ENCODE measurements around the gene NIT2.

The NIT2 gene

DNA sequence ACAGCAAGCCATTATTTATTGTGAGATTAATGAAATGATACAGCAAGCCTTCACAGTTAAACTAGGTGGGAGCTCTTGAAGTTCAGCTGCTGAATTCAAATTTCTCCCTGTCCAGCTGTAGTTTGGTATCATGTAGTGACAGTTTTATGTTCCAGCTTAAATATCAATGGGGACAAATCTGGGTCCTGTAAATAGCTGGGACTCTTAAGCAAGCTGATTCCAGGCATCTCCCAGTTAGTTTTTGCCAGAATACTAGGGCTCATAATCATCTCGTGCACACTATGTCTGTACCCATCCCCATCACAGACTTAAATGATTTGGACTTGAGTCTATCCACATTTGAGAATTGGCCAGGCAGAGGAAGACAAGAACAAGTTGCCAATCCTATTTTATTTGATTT lies 27.9 kb upstream of the NIT2 start:
- DNase-seq (ENCODE audit: low spot score): no peak
- in situ Hi-C loops (cut with MboI; ENCODE audit: low sequenced_read_pairs, unreplicated experiment): no loop called here
- TF ChIP-seq, protein P1, sequence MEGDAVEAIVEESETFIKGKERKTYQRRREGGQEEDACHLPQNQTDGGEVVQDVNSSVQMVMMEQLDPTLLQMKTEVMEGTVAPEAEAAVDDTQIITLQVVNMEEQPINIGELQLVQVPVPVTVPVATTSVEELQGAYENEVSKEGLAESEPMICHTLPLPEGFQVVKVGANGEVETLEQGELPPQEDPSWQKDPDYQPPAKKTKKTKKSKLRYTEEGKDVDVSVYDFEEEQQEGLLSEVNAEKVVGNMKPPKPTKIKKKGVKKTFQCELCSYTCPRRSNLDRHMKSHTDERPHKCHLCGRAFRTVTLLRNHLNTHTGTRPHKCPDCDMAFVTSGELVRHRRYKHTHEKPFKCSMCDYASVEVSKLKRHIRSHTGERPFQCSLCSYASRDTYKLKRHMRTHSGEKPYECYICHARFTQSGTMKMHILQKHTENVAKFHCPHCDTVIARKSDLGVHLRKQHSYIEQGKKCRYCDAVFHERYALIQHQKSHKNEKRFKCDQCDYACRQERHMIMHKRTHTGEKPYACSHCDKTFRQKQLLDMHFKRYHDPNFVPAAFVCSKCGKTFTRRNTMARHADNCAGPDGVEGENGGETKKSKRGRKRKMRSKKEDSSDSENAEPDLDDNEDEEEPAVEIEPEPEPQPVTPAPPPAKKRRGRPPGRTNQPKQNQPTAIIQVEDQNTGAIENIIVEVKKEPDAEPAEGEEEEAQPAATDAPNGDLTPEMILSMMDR (IDR thresholded peaks at IDR 0.05; ENCODE audit: borderline replicate concordance, control extremely low read depth, extremely low read depth, insufficient read depth, missing control alignments): no peak

DNA sequence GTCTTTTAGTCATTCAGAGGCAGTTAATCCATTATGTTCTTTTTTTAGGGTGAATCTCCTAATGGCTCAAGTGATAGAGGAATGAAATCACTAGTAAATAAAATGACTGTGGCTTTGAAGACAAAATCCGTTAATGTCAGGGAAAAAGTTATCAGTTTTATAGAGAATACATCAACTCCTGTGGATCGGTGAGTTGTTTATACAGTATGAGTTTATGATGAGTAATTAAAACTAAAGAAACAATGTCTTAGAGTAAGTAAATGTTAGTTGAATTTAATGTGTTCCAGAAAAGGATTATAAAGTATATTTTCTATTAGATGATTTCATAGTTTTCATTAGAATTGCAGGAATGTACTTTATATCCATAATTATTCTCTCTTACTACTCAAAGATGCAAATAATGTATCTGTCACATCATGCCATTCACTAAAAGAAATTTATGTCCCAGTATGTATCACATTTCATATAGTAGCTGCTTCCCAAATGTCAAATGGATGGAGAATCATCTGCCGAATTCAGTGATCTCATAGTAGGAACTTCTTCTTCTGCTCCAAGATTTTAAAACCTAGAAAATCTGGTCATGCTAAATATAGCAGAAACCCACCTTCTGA lies 24.1 kb upstream of the NIT2 start:
- in situ Hi-C loops (cut with MboI; ENCODE audit: low sequenced_read_pairs, unreplicated experiment): loop anchor here (10.0 kb wide), 1 partner anchor 284 kb away; no protein-coding TSS in a partner anchor
- TF ChIP-seq, protein P1 (IDR thresholded peaks at IDR 0.05; ENCODE audit: borderline replicate concordance, control extremely low read depth, extremely low read depth, insufficient read depth, missing control alignments): no peak
- DNase-seq (ENCODE audit: low spot score): no peak

DNA sequence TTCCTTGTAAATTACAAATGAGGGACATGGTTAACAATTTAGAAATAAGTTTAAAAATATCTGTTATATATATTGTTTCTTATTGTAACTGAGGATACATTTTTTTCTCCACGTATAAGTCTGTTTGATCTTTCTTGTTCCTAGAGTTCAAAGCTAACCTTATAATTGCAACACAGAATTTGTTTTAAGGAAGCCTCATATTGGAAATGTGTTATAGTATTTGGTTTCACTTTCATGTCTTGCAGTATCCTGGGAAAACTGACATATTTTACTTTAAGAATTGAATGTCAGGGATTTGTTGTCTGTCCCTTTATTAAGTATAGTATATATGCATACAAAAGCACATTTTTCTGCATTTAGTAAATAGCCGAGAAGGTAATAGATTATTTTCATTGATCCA lies 23.5 kb upstream of the NIT2 start:
- in situ Hi-C loops (cut with MboI; ENCODE audit: low sequenced_read_pairs, unreplicated experiment): loop anchor here (10.0 kb wide), 1 partner anchor 284 kb away; no protein-coding TSS in a partner anchor

GRCh38 chr3:100316641-100317069 lies 17.9 kb upstream of the NIT2 start:
- in situ Hi-C loops (cut with MboI; ENCODE audit: low sequenced_read_pairs, unreplicated experiment): loop anchor here (10.0 kb wide), 1 partner anchor 278 kb away; no protein-coding TSS in a partner anchor
- DNase-seq (ENCODE audit: low spot score): peak; percentile 41
- TF ChIP-seq, protein P1 (IDR thresholded peaks at IDR 0.05; ENCODE audit: borderline replicate concordance, control extremely low read depth, extremely low read depth, insufficient read depth, missing control alignments): peak; percentile 51

More for the DNA sequence above, 23.5 kb upstream of the NIT2 start:
- TF ChIP-seq, protein P1 (IDR thresholded peaks at IDR 0.05; ENCODE audit: borderline replicate concordance, control extremely low read depth, extremely low read depth, insufficient read depth, missing control alignments): no peak
- no peak for DNase-seq (ENCODE audit: low spot score)

DNA sequence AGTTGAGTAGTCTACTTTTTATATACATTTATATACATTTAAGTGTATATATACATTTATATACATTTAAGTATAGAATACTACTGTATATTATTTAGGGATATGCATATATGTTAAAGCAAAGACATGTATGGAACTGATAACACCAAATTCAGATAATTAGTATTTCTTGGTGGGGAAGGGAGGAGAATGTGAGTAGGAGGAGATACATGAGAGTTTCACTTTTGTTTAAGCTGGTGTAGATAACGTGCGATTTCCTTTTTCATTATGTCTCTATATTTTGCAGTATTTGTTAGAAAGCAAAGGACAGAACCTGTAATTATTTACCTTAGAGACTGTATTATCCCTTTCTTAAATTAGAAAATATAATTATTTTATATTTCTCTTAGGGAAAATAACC lies 16.6 kb upstream of the NIT2 start:
- TF ChIP-seq, protein P1 (IDR thresholded peaks at IDR 0.05; ENCODE audit: borderline replicate concordance, control extremely low read depth, extremely low read depth, insufficient read depth, missing control alignments): no peak
- in situ Hi-C loops (cut with MboI; ENCODE audit: low sequenced_read_pairs, unreplicated experiment): loop anchor here (10.0 kb wide), 1 partner anchor 277 kb away; no protein-coding TSS in a partner anchor
- peak; percentile 59 for DNase-seq (ENCODE audit: low spot score)

DNA sequence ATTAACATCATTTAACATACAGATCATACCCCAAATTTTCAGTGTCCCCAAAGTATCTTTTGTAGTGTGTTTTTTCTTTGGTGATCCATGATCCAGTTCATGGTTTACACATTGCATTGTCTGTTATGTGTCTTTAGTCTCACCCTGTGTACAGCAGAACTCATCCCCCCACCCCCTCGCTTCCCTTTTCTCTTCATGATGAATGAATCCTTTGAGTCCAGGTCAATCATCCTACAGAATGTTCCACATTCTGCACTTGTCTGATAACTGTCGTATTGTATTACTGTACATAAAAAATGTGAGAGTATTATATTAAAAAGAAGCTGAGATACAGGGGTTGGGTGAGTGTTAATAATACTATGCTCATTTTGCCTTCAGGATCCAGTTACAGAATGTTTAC lies 14.6 kb upstream of the NIT2 start:
- TF ChIP-seq, protein P1 (IDR thresholded peaks at IDR 0.05; ENCODE audit: borderline replicate concordance, control extremely low read depth, extremely low read depth, insufficient read depth, missing control alignments): no peak
- no peak for DNase-seq (ENCODE audit: low spot score)
- in situ Hi-C loops (cut with MboI; ENCODE audit: low sequenced_read_pairs, unreplicated experiment): loop anchor here (10.0 kb wide), 1 partner anchor 275 kb away; no protein-coding TSS in a partner anchor

All from GM13976 (cell line).